ENCODE measurements around the gene MRPL33. TPM values are rescaled to one million over a fixed set of nuclear protein-coding genes. Genes with fewer than 3 reads are reported as not detected.
"Not testable (repeated sequence)": the region's sequence is repeated elsewhere in the genome, so short reads cannot be mapped to it uniquely, and the experiment has no call there.

MRPL33 gene
- total RNA-seq, 1 donor from 2014 or later = 70.5 TPM

GRCh38 chr2:27764526-27764925 is 7.0 kb upstream of the MRPL33 start:
- ATAC-seq; intact Hi-C loops (cut with DNase I); DNase-seq (ENCODE audit: low spot score): not testable (repeated sequence)

GRCh38 chr2:27765621-27766286 is 5.8 kb upstream of the MRPL33 start:
- intact Hi-C loops (cut with DNase I) = no loop called here
- peak; percentile 72 for ATAC-seq
- peak; percentile 71 for DNase-seq (ENCODE audit: low spot score)

- no peak for ATAC-seq
- intact Hi-C loops (cut with DNase I) = no loop called here
These were observed 5.2 kb upstream of the MRPL33 start for GRCh38 chr2:27766287-27766661.

GRCh38 chr2:27771202-27771547 is 344 bp upstream of the MRPL33 start:
- no peak for ATAC-seq
- intact Hi-C loops (cut with DNase I) = no loop called here
- no peak for DNase-seq (ENCODE audit: low spot score)

More at GRCh38 chr2:27766287-27766661, 5.2 kb upstream of the MRPL33 start:
- DNase-seq (ENCODE audit: low spot score) = no peak

- intact Hi-C loops (cut with DNase I) = no loop called here
- ATAC-seq (no peak), DNase-seq (ENCODE audit: low spot score) (no peak)
These were observed 1.3 kb downstream of the MRPL33 start for GRCh38 chr2:27772804-27773203.

GRCh38 chr2:27773959-27774358 is 2.4 kb downstream of the MRPL33 start:
- intact Hi-C loops (cut with DNase I) = no loop called here
- DNase-seq (ENCODE audit: low spot score) (no peak), ATAC-seq (no peak)

- intact Hi-C loops (cut with DNase I) = no loop called here
- no peak for ATAC-seq
- DNase-seq (ENCODE audit: low spot score) = no peak
These were observed 4.6 kb downstream of the MRPL33 start for GRCh38 chr2:27776097-27776496.

GRCh38 chr2:27776696-27777095 is 5.2 kb downstream of the MRPL33 start:
- ATAC-seq (no peak), DNase-seq (ENCODE audit: low spot score) (no peak)
- intact Hi-C loops (cut with DNase I) = no loop called here

GRCh38 chr2:27779417-27780055 is 8.0 kb downstream of the MRPL33 start:
- intact Hi-C loops (cut with DNase I) = no loop called here
- ATAC-seq (peak; percentile 85), DNase-seq (ENCODE audit: low spot score) (no peak)

- intact Hi-C loops (cut with DNase I) = no loop called here
- ATAC-seq (no peak), DNase-seq (ENCODE audit: low spot score) (no peak)
These were observed 10.0 kb downstream of the MRPL33 start for GRCh38 chr2:27781496-27781895.

- no peak for ATAC-seq
- intact Hi-C loops (cut with DNase I) = no loop called here
These were observed 11.2 kb downstream of the MRPL33 start for GRCh38 chr2:27782701-27783100.

GRCh38 chr2:27790796-27791195 is 19.3 kb downstream of the MRPL33 start:
- DNase-seq (ENCODE audit: low spot score) (no peak), ATAC-seq (no peak)
- intact Hi-C loops (cut with DNase I) = no loop called here

More at GRCh38 chr2:27782701-27783100, 11.2 kb downstream of the MRPL33 start:
- DNase-seq (ENCODE audit: low spot score) = no peak

GRCh38 chr2:27792759-27793158 is 21.2 kb downstream of the MRPL33 start:
- intact Hi-C loops (cut with DNase I) = no loop called here

GRCh38 chr2:27795093-27795834 is 23.7 kb downstream of the MRPL33 start:
- DNase-seq (ENCODE audit: low spot score) (no peak), ATAC-seq (no peak)
- intact Hi-C loops (cut with DNase I) = no loop called here

More at GRCh38 chr2:27792759-27793158, 21.2 kb downstream of the MRPL33 start:
- DNase-seq (ENCODE audit: low spot score) = no peak
- ATAC-seq = no peak

GRCh38 chr2:27795868-27796277 is 24.4 kb downstream of the MRPL33 start:
- intact Hi-C loops (cut with DNase I) = no loop called here
- DNase-seq (ENCODE audit: low spot score) (no peak), ATAC-seq (no peak)

GRCh38 chr2:27796791-27797765 is 25.6 kb downstream of the MRPL33 start:
- DNase-seq (ENCODE audit: low spot score) = no peak
- no peak for ATAC-seq
- intact Hi-C loops (cut with DNase I) = no loop called here

- DNase-seq (ENCODE audit: low spot score) = no peak
- intact Hi-C loops (cut with DNase I) = no loop called here
- no peak for ATAC-seq
These were observed 26.3 kb downstream of the MRPL33 start for GRCh38 chr2:27797841-27798240.

- no peak for ATAC-seq
- intact Hi-C loops (cut with DNase I) = no loop called here
- no peak for DNase-seq (ENCODE audit: low spot score)
These were observed 27.0 kb downstream of the MRPL33 start for GRCh38 chr2:27798486-27798885.
